Measurements from ENCODE around the gene LAMA3. TPM values are rescaled to one million over a fixed set of nuclear protein-coding genes. Genes with fewer than 3 reads are reported as not detected.

The LAMA3 gene
- total and polyA plus RNA-seq, 10 donors, result 1.3 to 7.1 (median 3.0) TPM

- no peaks in the 10 kb centered on the region for H3K9me3 ChIP-seq
Measured at GRCh38 chr18:23906658-23907057, 217.4 kb downstream of the LAMA3 start.

GRCh38 chr18:23908827-23909226, 219.6 kb downstream of the LAMA3 start:
- 86 to 92% (median 89%) methylated on average over 3 of the region's 3 CpGs for WGBS, 5 donors
- no peak overlapping the region for H3K4me3 ChIP-seq
- TF ChIP-seq CTCF (IDR thresholded peaks at IDR 0.05 in 8 of 11, conservative IDR thresholded peaks at IDR 0.05 in 3 of 11) (no peak), POLR2A (IDR thresholded peaks at IDR 0.05) (no peak), POLR2AphosphoS5 (IDR thresholded peaks at IDR 0.05) (no peak)
- no peak for DNase-seq
- no peaks in the 10 kb centered on the region for H3K4me1 ChIP-seq
- no peaks in the 10 kb centered on the region for H3K36me3 ChIP-seq
- H3K27ac ChIP-seq, result no peak overlapping the region
- intact Hi-C loops (cut with DNase I; ENCODE audit: low total_unique reads), result no loop called here
- no peaks in the 10 kb centered on the region for H3K27me3 ChIP-seq (replicated peaks in 1 of 7)
- H3K9me3 ChIP-seq, result no peaks in the 10 kb centered on the region

More at GRCh38 chr18:23906658-23907057, 217.4 kb downstream of the LAMA3 start:
- Histone ChIP-seq H3K4me1 (no peaks in the 10 kb centered on the region), H3K4me3 (no peak overlapping the region), H3K27me3 (replicated peaks in 1 of 7) (no peaks in the 10 kb centered on the region), H3K36me3 (no peaks in the 10 kb centered on the region), H3K27ac (no peak overlapping the region)
- 83 to 95% (median 88%) methylated on average over 2 of the region's 2 CpGs for WGBS, 5 donors
- DNase-seq, result no peak
- TF ChIP-seq POLR2AphosphoS5 (IDR thresholded peaks at IDR 0.05) (no peak), POLR2A (IDR thresholded peaks at IDR 0.05) (no peak), CTCF (IDR thresholded peaks at IDR 0.05 in 8 of 11, conservative IDR thresholded peaks at IDR 0.05 in 3 of 11) (no peak)
- intact Hi-C loops (cut with DNase I; ENCODE audit: low total_unique reads), result no loop called here

GRCh38 chr18:23910032-23910431, 220.8 kb downstream of the LAMA3 start:
- intact Hi-C loops (cut with DNase I; ENCODE audit: low total_unique reads), result loop anchor here (10.0 kb wide), 2 partner anchors 95 to 285 kb away; no protein-coding TSS in a partner anchor
- Histone ChIP-seq H3K27me3 (replicated peaks in 1 of 7) (no peaks in the 10 kb centered on the region), H3K9me3 (no peaks in the 10 kb centered on the region), H3K36me3 (no peaks in the 10 kb centered on the region), H3K4me1 (no peaks in the 10 kb centered on the region), H3K27ac (no peak overlapping the region), H3K4me3 (no peak overlapping the region)
- no peak for TF ChIP-seq POLR2A (IDR thresholded peaks at IDR 0.05)
- 44 to 59% (median 45%) methylated on average over 2 of the region's 2 CpGs for WGBS, 5 donors
- no peak for DNase-seq

GRCh38 chr18:23912356-23912755, 223.1 kb downstream of the LAMA3 start:
- no peaks in the 10 kb centered on the region for H3K4me1 ChIP-seq
- H3K27ac ChIP-seq, result no peak overlapping the region
- H3K4me3 ChIP-seq, result no peak overlapping the region
- H3K9me3 ChIP-seq, result no peaks in the 10 kb centered on the region
- no peaks in the 10 kb centered on the region for H3K36me3 ChIP-seq
- intact Hi-C loops (cut with DNase I; ENCODE audit: low total_unique reads), result loop anchor here (10.0 kb wide), 2 partner anchors 98 to 288 kb away; no protein-coding TSS in a partner anchor
- TF ChIP-seq POLR2A (IDR thresholded peaks at IDR 0.05) (no peak), CTCF (IDR thresholded peaks at IDR 0.05 in 8 of 11, conservative IDR thresholded peaks at IDR 0.05 in 3 of 11) (no peak), POLR2AphosphoS5 (IDR thresholded peaks at IDR 0.05) (no peak)
- H3K27me3 ChIP-seq (replicated peaks in 1 of 7), result no peaks in the 10 kb centered on the region
- no peak for DNase-seq
- 95 to 96% (median 96%) methylated on average over 3 of the region's 3 CpGs for WGBS, 5 donors

- intact Hi-C loops (cut with DNase I; ENCODE audit: low total_unique reads), result loop anchor here (10.0 kb wide), 2 partner anchors 102 to 292 kb away; no protein-coding TSS in a partner anchor
- no peak for DNase-seq
- WGBS, 5 donors, result 50 to 63% (median 53%) methylated on average over 4 of the region's 4 CpGs
- Histone ChIP-seq H3K36me3 (no peaks in the 10 kb centered on the region), H3K4me3 (no peak overlapping the region), H3K27me3 (replicated peaks in 1 of 7) (no peaks in the 10 kb centered on the region), H3K27ac (no peak overlapping the region), H3K9me3 (no peaks in the 10 kb centered on the region), H3K4me1 (peaks cover 0 to 7% (median 6%) of the 10 kb centered on the region in 6 donors)
- TF ChIP-seq POLR2A (IDR thresholded peaks at IDR 0.05), result no peak
- no peak for TF ChIP-seq POLR2AphosphoS5 (IDR thresholded peaks at IDR 0.05)
- TF ChIP-seq CTCF (IDR thresholded peaks at IDR 0.05 in 8 of 11, conservative IDR thresholded peaks at IDR 0.05 in 3 of 11), result no peak
Measured at GRCh38 chr18:23916338-23916737, 227.1 kb downstream of the LAMA3 start.

Measured in spleen (tissue), 11 donors.